BLaER1 treated with 17β-estradiol and CSF1 and Interleukin-3, amounts not matched to agents 10 nM and 100 nM (cell line): ENCODE results near the gene CD109.
A peak's percentile ranks its signal among the peaks of the same experiment; 100 is the strongest.
"Not testable (repeated sequence)": the region's sequence is repeated elsewhere in the genome, so short reads cannot be mapped to it uniquely, and the experiment has no call there.

Experiments
- H3K27ac ChIP-seq, 11 experiments: shearing (Covaris generic); formaldehyde crosslinking; 2 replicates each; pipeline ENCODE4 v1.8.1; 2022
- H3K27me3 ChIP-seq, 11 experiments: shearing (Covaris generic); formaldehyde crosslinking; 2 replicates each; pipeline ENCODE4 v1.8.1; 2022
- H3K36me3 ChIP-seq, 11 experiments: shearing (Covaris generic); formaldehyde crosslinking; 2 replicates each; pipeline ENCODE4 v1.8.1; 2022
- H3K4me1 ChIP-seq, 10 experiments: shearing (Covaris generic); formaldehyde crosslinking; 2 replicates each; pipeline ENCODE4 v1.8.1; 2022
- H3K4me2 ChIP-seq, 11 experiments: shearing (Covaris generic); formaldehyde crosslinking; 2 replicates each; pipeline ENCODE4 v1.8.1; 2022
- H3K4me3 ChIP-seq, 10 experiments: shearing (Covaris generic); formaldehyde crosslinking; 2 replicates each; pipeline ENCODE4 v1.8.1; 2022
- H3K9ac ChIP-seq, 11 experiments: shearing (Covaris generic); formaldehyde crosslinking; 2 replicates each; pipeline ENCODE4 v1.8.1; 2022
- H3K9me3 ChIP-seq, 11 experiments: shearing (Covaris generic); formaldehyde crosslinking; replicated peaks in 1 of 11; 2 replicates each; pipeline ENCODE4 v1.8.1; 2022
- H4K20me1 ChIP-seq, 11 experiments: shearing (Covaris generic); formaldehyde crosslinking; 2 replicates each; pipeline ENCODE4 v1.8.1; 2022
- Cebpa-rat ChIP-seq, 11 experiments: shearing (Covaris generic); IDR thresholded peaks; 2 replicates each; pipeline ENCODE4 v1.8.1; 2022

Gene CD109

GRCh38 chr6:73657201-73657600, 38.8 kb upstream of the CD109 start:
- TF ChIP-seq Cebpa-rat (IDR thresholded peaks at IDR 0.05), result no peak
- no peak overlapping the region for H3K4me2 ChIP-seq
- no peak overlapping the region for H3K27ac ChIP-seq

GRCh38 chr6:73664701-73665100, 31.3 kb upstream of the CD109 start:
- Histone ChIP-seq H3K9me3 (peaks cover 0 to 5% (median 0%) of the 10 kb centered on the region in 11 experiments; a peak in 1 of 22 replicates), H3K4me1 (peaks cover 0 to 17% (median 3%) of the 10 kb centered on the region in 10 experiments; a peak in 6 of 20 replicates), H3K9ac (no peak overlapping the region), H3K36me3 (no peaks in the 10 kb centered on the region), H4K20me1 (no peaks in the 10 kb centered on the region), H3K27me3 (no peaks in the 10 kb centered on the region), H3K27ac (no peak overlapping the region), H3K4me2 (peak overlapping the region in 2 of 11 experiments; percentile 7 to 22; a peak in 1 of 22 replicates), H3K4me3 (no peak overlapping the region)
- TF ChIP-seq Cebpa-rat (IDR thresholded peaks at IDR 0.05), result no peak

More at GRCh38 chr6:73657201-73657600, 38.8 kb upstream of the CD109 start:
- H3K4me1 ChIP-seq, result peaks cover 12 to 23% (median 14%) of the 10 kb centered on the region in 10 experiments; a peak in 19 of 20 replicates
- H3K36me3 ChIP-seq, result no peaks in the 10 kb centered on the region
- no peak overlapping the region for H3K9ac ChIP-seq
- H4K20me1 ChIP-seq, result peaks cover 0 to 2% (median 0%) of the 10 kb centered on the region in 11 experiments; a peak in 3 of 22 replicates
- no peak overlapping the region for H3K4me3 ChIP-seq
- H3K27me3 ChIP-seq, result no peaks in the 10 kb centered on the region
- peaks cover 0 to 5% (median 0%) of the 10 kb centered on the region in 11 experiments; a peak in 2 of 22 replicates for H3K9me3 ChIP-seq

- Histone ChIP-seq H3K27me3 (no peaks in the 10 kb centered on the region), H3K4me2 (peak overlapping the region in 1 of 11 experiments; percentile 6; a peak in 1 of 22 replicates), H3K4me1 (peaks cover 0 to 17% (median 3%) of the 10 kb centered on the region in 10 experiments; a peak in 6 of 20 replicates), H3K9ac (no peak overlapping the region), H4K20me1 (no peaks in the 10 kb centered on the region), H3K36me3 (no peaks in the 10 kb centered on the region), H3K4me3 (no peak overlapping the region), H3K27ac (no peak overlapping the region), H3K9me3 (peaks cover 0 to 4% (median 0%) of the 10 kb centered on the region in 11 experiments; a peak in 1 of 22 replicates)
- TF ChIP-seq Cebpa-rat (IDR thresholded peaks at IDR 0.05), result no peak
These were observed 30.2 kb upstream of the CD109 start for GRCh38 chr6:73665686-73666319.

- Histone ChIP-seq H3K27me3 (no peaks in the 10 kb centered on the region), H3K4me3 (no peak overlapping the region), H3K27ac (no peak overlapping the region), H4K20me1 (no peaks in the 10 kb centered on the region), H3K4me1 (peaks cover 0 to 17% (median 3%) of the 10 kb centered on the region in 10 experiments; a peak in 6 of 20 replicates), H3K9me3 (no peaks in the 10 kb centered on the region), H3K9ac (no peak overlapping the region), H3K4me2 (no peak overlapping the region), H3K36me3 (no peaks in the 10 kb centered on the region)
- no peak for TF ChIP-seq Cebpa-rat (IDR thresholded peaks at IDR 0.05)
These were observed 29.6 kb upstream of the CD109 start for GRCh38 chr6:73666393-73666792.

GRCh38 chr6:73667798-73668197, 28.2 kb upstream of the CD109 start:
- Histone ChIP-seq H3K27ac (no peak overlapping the region), H3K4me2 (no peak overlapping the region), H3K4me1 (peaks cover 4 to 23% (median 8%) of the 10 kb centered on the region in 10 experiments; a peak in 18 of 20 replicates), H3K9ac (no peak overlapping the region), H3K9me3 (no peaks in the 10 kb centered on the region), H4K20me1 (no peaks in the 10 kb centered on the region), H3K36me3 (no peaks in the 10 kb centered on the region), H3K4me3 (no peak overlapping the region), H3K27me3 (no peaks in the 10 kb centered on the region)
- TF ChIP-seq Cebpa-rat (IDR thresholded peaks at IDR 0.05), result no peak

GRCh38 chr6:73669005-73669404, 27.0 kb upstream of the CD109 start:
- Histone ChIP-seq H3K4me1 (peaks cover 7 to 24% (median 11%) of the 10 kb centered on the region in 10 experiments; a peak in 19 of 20 replicates), H3K9ac (no peak overlapping the region), H3K36me3 (no peaks in the 10 kb centered on the region), H3K4me3 (no peak overlapping the region), H3K4me2 (no peak overlapping the region), H3K27me3 (no peaks in the 10 kb centered on the region), H3K9me3 (no peaks in the 10 kb centered on the region), H4K20me1 (no peaks in the 10 kb centered on the region), H3K27ac (no peak overlapping the region)
- TF ChIP-seq Cebpa-rat (IDR thresholded peaks at IDR 0.05), result no peak

GRCh38 chr6:73671911-73672685, 23.9 kb upstream of the CD109 start:
- Histone ChIP-seq H3K4me3 (no peak overlapping the region), H4K20me1 (no peaks in the 10 kb centered on the region), H3K9me3 (no peaks in the 10 kb centered on the region), H3K27ac (no peak overlapping the region; a peak in 1 of 22 replicates), H3K4me2 (peak overlapping the region in 5 of 11 experiments; percentile 2 to 53 (median 40); a peak in 3 of 22 replicates), H3K36me3 (no peaks in the 10 kb centered on the region), H3K9ac (no peak overlapping the region), H3K4me1 (peaks cover 5 to 12% (median 8%) of the 10 kb centered on the region in 10 experiments; a peak in 16 of 20 replicates), H3K27me3 (no peaks in the 10 kb centered on the region)
- no peak for TF ChIP-seq Cebpa-rat (IDR thresholded peaks at IDR 0.05)

- Histone ChIP-seq H3K36me3 (no peaks in the 10 kb centered on the region), H3K4me2 (no peak overlapping the region), H3K9ac (no peak overlapping the region), H3K27ac (no peak overlapping the region), H3K4me1 (peaks cover 5 to 12% (median 8%) of the 10 kb centered on the region in 10 experiments; a peak in 16 of 20 replicates), H4K20me1 (no peaks in the 10 kb centered on the region), H3K9me3 (no peaks in the 10 kb centered on the region), H3K27me3 (no peaks in the 10 kb centered on the region), H3K4me3 (no peak overlapping the region)
- TF ChIP-seq Cebpa-rat (IDR thresholded peaks at IDR 0.05), result no peak
These were observed 20.4 kb upstream of the CD109 start for GRCh38 chr6:73675466-73676098.

- Histone ChIP-seq H3K4me2 (no peak overlapping the region), H3K36me3 (no peaks in the 10 kb centered on the region), H3K9ac (no peak overlapping the region)
These were observed 17.0 kb upstream of the CD109 start for GRCh38 chr6:73679009-73679408.

GRCh38 chr6:73679846-73680245, 16.2 kb upstream of the CD109 start:
- not testable (repeated sequence) for H3K4me2 ChIP-seq, H3K27ac ChIP-seq, H4K20me1 ChIP-seq, H3K4me3 ChIP-seq, H3K36me3 ChIP-seq, H3K9ac ChIP-seq, H3K27me3 ChIP-seq, H3K4me1 ChIP-seq
- H3K9me3 ChIP-seq, result peaks cover 20 to 34% (median 27%) of the 10 kb centered on the region in 11 experiments

More at GRCh38 chr6:73679009-73679408, 17.0 kb upstream of the CD109 start:
- H3K27ac ChIP-seq, result no peak overlapping the region
- no peak for TF ChIP-seq Cebpa-rat (IDR thresholded peaks at IDR 0.05)
- H3K9me3 ChIP-seq, result peaks cover 14 to 26% (median 20%) of the 10 kb centered on the region in 11 experiments
- H3K4me3 ChIP-seq, result no peak overlapping the region
- H4K20me1 ChIP-seq, result no peaks in the 10 kb centered on the region
- no peaks in the 10 kb centered on the region; a peak in 1 of 20 replicates for H3K4me1 ChIP-seq
- H3K27me3 ChIP-seq, result no peaks in the 10 kb centered on the region
